ENCODE measurements around the gene CAGE1.

DNA sequence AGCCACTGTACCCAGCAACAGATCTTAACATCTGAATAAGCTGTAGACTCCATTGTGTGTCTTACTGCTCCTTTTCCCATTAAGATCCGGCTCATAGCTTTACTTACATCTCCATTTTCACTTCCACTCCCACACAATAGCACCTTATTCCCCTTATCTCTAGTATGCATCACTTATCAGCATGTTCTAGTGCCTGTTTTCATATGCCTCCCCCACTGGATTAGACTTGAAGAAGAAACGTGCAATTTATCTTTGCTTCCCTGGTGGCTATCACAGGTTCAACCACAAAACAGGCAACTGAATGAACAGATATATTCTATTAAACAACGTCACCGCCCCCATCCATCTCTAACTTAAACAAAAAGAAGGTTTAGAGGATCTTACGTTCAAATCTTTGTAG lies 88.6 kb downstream of the CAGE1 start:
- TF ChIP-seq, protein P1, sequence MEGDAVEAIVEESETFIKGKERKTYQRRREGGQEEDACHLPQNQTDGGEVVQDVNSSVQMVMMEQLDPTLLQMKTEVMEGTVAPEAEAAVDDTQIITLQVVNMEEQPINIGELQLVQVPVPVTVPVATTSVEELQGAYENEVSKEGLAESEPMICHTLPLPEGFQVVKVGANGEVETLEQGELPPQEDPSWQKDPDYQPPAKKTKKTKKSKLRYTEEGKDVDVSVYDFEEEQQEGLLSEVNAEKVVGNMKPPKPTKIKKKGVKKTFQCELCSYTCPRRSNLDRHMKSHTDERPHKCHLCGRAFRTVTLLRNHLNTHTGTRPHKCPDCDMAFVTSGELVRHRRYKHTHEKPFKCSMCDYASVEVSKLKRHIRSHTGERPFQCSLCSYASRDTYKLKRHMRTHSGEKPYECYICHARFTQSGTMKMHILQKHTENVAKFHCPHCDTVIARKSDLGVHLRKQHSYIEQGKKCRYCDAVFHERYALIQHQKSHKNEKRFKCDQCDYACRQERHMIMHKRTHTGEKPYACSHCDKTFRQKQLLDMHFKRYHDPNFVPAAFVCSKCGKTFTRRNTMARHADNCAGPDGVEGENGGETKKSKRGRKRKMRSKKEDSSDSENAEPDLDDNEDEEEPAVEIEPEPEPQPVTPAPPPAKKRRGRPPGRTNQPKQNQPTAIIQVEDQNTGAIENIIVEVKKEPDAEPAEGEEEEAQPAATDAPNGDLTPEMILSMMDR (IDR thresholded peaks at IDR 0.05) = no peak
- TF ChIP-seq POLR2A (IDR thresholded peaks at IDR 0.05) = no peak

All from stomach (tissue), 4 donors.